ENCODE results near the gene ALDH3A1. TPM values are rescaled to one million over a fixed set of nuclear protein-coding genes. Genes with fewer than 3 reads are reported as not detected.

ALDH3A1 gene
- total RNA-seq, 2 donors from 2014 or later: 3.7 to 6.6 TPM

DNA sequence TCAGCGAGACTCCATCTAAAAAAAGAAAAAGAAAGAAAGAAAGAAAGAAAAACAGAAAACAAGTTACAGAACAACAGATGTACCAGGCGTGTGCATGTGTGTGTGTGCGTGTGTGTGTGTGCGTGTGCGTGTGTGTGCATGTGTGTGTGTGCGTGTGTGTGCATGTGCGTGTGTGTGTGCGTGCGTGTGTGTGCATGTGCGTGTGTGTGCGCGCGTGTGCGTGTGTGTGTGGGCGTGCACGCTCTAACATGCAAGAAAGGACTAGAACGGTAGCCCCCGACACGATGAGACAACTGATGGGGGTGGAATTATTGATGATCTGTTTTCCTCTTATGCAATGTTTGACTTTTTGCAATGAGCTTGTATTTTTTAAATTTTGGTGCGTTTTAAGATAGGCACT, 1.6 kb downstream of the ALDH3A1 start:
- Histone ChIP-seq H3K27me3 (no peaks in the 10 kb centered on the region), H3K4me3 (no peak overlapping the region), H3K36me3 (no peaks in the 10 kb centered on the region), H3K9me3 (no peaks in the 10 kb centered on the region), H3K27ac (no peak overlapping the region), H3K4me1 (peaks cover 3% of the 10 kb centered on the region), H3K9ac (ENCODE audit: low read depth in 2 of 2, low read length in 2 of 2) (no peak overlapping the region)
- intact Hi-C loops (cut with DNase I): loop anchor here (10.0 kb wide), 1 partner anchor 72 kb away; no protein-coding TSS in a partner anchor
- no peak for DNase-seq
- TF ChIP-seq, protein P1, sequence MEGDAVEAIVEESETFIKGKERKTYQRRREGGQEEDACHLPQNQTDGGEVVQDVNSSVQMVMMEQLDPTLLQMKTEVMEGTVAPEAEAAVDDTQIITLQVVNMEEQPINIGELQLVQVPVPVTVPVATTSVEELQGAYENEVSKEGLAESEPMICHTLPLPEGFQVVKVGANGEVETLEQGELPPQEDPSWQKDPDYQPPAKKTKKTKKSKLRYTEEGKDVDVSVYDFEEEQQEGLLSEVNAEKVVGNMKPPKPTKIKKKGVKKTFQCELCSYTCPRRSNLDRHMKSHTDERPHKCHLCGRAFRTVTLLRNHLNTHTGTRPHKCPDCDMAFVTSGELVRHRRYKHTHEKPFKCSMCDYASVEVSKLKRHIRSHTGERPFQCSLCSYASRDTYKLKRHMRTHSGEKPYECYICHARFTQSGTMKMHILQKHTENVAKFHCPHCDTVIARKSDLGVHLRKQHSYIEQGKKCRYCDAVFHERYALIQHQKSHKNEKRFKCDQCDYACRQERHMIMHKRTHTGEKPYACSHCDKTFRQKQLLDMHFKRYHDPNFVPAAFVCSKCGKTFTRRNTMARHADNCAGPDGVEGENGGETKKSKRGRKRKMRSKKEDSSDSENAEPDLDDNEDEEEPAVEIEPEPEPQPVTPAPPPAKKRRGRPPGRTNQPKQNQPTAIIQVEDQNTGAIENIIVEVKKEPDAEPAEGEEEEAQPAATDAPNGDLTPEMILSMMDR (IDR thresholded peaks at IDR 0.05): no peak

DNA sequence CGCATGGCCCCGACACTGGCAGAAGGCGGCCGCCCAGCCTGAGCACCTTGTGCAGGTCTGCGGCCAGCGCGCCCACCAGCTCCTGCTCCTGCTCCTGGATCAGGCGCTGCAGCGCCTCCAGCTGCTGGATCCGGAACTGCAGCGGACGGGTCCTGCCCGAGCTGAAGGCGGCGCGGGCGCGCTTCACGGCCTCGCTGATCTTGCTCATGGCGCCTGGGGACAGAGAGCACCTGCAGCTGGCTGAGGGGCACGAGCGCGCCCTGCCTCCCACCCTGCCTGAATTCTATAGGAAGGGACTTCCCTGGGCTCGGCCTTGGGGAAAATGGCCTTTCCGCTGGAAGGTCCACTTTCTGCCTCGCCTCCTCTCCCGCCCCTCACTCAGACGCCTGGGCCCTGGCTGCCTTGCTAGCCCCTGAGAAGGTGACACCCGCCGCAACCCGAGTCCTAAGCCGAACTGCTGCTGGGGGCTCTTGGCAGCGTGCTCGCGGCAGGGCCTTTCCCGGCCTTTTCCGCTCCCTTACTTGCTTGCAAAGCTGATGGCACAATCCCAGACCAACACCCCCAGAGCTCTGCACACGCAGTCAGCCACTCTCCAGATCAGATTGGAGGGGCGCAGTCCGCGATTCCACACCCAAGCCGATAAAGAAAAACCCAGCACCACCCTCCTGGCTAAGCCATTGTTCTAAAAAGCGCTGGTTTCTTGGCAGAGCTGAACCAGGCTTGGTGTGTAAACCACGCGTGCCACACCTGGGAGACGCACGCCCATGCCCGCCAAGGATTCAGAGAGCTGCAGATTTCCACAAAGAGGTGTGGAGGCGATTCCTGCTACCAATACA, 3.0 kb downstream of the ALDH3A1 start:
- H3K27me3 ChIP-seq: no peaks in the 10 kb centered on the region
- intact Hi-C loops (cut with DNase I): loop anchor here (10.0 kb wide), 1 partner anchor 70 kb away; no protein-coding TSS in a partner anchor
- no peaks in the 10 kb centered on the region for H3K36me3 ChIP-seq
- H3K4me1 ChIP-seq: peaks cover 3% of the 10 kb centered on the region
- H3K27ac ChIP-seq: peak overlapping the region; percentile 75
- no peaks in the 10 kb centered on the region for H3K9me3 ChIP-seq
- TF ChIP-seq, protein P1 (IDR thresholded peaks at IDR 0.05): peak; percentile 98
- H3K4me3 ChIP-seq: peak overlapping the region; percentile 42
- peak overlapping the region; percentile 69 to 78 for H3K9ac ChIP-seq (ENCODE audit: low read depth in 2 of 2, low read length in 2 of 2)
- peak; percentile 97 for DNase-seq

DNA sequence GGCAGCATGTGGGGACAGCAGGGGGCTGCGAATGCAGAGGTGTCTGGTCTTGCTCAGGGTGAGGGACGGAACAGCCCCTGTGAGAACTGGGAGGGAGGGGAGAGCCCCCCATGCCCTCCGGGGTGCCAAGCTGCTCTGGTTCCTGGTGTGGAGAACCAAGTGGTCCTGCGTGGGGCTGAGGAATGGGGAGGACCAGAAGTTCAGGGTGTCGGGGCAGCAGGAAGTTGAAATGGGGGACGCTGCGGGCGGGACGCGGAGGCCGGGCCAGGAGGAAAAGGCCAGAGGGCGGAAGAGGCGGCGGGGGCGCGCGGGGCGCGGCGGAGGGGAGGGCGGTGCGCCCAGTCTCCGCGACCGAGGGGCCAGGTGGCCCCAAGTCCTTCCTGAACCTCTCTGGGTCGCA, 3.6 kb downstream of the ALDH3A1 start:
- peak; percentile 52 for DNase-seq
- Histone ChIP-seq H3K4me3 (peak overlapping the region; percentile 42), H3K9me3 (no peaks in the 10 kb centered on the region), H3K9ac (ENCODE audit: low read depth in 2 of 2, low read length in 2 of 2) (peak overlapping the region; percentile 68 to 72), H3K27ac (peak overlapping the region; percentile 75), H3K36me3 (no peaks in the 10 kb centered on the region), H3K27me3 (no peaks in the 10 kb centered on the region), H3K4me1 (peaks cover 3% of the 10 kb centered on the region)
- intact Hi-C loops (cut with DNase I): loop anchor here (10.0 kb wide), 1 partner anchor 70 kb away; no protein-coding TSS in a partner anchor
- TF ChIP-seq, protein P1 (IDR thresholded peaks at IDR 0.05): no peak

DNA sequence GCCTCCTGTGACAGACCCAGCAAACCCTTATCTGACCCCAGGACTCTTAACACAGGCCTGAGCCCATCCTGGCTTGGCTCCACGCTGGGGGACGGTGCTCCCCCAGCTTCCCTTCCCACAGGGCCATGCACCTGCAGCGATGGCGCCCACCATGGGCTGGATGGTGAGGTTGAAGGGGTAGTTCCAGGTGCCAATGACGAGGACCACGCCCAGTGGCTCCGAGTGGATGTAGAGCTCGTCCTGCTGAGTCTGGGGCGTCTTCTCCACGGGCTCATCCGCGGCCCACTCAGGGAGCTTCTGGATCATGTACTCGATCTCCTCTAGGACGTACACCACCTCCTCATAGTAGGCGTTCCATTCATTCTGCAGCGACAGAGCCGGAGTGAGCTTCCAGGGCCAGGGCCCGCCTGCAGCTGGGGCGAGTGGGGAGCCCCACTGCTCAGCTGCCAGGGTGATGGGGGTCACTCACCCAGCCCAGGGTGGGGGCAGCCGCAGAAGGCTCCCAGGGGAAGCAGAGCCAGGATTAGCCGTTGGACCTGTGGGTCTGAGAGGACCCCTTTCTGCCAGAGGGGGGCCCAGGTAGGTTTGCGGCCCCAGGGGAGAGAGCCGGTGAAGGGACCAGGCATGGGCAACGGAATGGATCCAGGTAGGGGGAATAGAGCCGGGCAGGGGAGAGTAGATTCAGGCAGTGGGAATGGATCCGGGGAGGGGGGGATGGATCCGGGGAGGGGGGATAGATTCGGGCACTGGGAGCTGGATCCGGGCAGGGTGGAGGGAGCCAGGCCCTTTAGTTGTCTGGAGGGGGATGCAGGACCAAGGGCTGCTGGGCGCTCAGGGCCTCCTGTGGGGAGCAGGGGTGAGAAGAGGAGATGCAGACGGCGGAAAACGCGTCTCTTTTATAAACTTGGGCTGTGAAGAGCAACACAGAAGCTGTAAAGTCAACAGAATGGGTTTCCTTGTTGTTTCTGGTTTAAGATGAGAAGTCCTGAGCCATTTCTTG, 4.7 kb downstream of the ALDH3A1 start:
- Histone ChIP-seq H3K27ac (no peak overlapping the region), H3K4me1 (peaks cover 3% of the 10 kb centered on the region)

More for the DNA sequence above, 4.7 kb downstream of the ALDH3A1 start:
- no peaks in the 10 kb centered on the region for H3K36me3 ChIP-seq
- DNase-seq: no peak
- no peaks in the 10 kb centered on the region for H3K9me3 ChIP-seq
- TF ChIP-seq, protein P1 (IDR thresholded peaks at IDR 0.05): no peak
- intact Hi-C loops (cut with DNase I): loop anchor here (10.0 kb wide), 1 partner anchor 69 kb away; no protein-coding TSS in a partner anchor
- no peak overlapping the region for H3K9ac ChIP-seq (ENCODE audit: low read depth in 2 of 2, low read length in 2 of 2)
- no peak overlapping the region for H3K4me3 ChIP-seq
- no peaks in the 10 kb centered on the region for H3K27me3 ChIP-seq

All from colonic mucosa (tissue), 4 donors.